Activated CD4-positive, CD25-positive, alpha-beta regulatory T cell treated with anti-CD3 and anti-CD28 coated beads, Interleukin-2, amount 50 U/mL, for 72 hours (primary cell): ENCODE results near the gene DIS3L2.

Experiments
- DNase-seq: peaks from one replicate; pipeline ENCODE4 v3.0.0; 2021

Gene DIS3L2, protein sequence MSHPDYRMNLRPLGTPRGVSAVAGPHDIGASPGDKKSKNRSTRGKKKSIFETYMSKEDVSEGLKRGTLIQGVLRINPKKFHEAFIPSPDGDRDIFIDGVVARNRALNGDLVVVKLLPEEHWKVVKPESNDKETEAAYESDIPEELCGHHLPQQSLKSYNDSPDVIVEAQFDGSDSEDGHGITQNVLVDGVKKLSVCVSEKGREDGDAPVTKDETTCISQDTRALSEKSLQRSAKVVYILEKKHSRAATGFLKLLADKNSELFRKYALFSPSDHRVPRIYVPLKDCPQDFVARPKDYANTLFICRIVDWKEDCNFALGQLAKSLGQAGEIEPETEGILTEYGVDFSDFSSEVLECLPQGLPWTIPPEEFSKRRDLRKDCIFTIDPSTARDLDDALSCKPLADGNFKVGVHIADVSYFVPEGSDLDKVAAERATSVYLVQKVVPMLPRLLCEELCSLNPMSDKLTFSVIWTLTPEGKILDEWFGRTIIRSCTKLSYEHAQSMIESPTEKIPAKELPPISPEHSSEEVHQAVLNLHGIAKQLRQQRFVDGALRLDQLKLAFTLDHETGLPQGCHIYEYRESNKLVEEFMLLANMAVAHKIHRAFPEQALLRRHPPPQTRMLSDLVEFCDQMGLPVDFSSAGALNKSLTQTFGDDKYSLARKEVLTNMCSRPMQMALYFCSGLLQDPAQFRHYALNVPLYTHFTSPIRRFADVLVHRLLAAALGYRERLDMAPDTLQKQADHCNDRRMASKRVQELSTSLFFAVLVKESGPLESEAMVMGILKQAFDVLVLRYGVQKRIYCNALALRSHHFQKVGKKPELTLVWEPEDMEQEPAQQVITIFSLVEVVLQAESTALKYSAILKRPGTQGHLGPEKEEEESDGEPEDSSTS

GRCh38 chr2:231961349-231962166 lies at the start of gene DIS3L2:
Gene DIS3L2 (plus strand): TSS chr2:231961713. CDS start chr2:232014928, 53,215 bp downstream.
- peak; percentile 80 for DNase-seq

- no peak for DNase-seq
These were observed 47.3 kb upstream of the DIS3L2 start for GRCh38 chr2:231914077-231914690.

GRCh38 chr2:231917280-231918066 lies 44.0 kb upstream of the DIS3L2 start:
- DNase-seq, result no peak

- DNase-seq, result peak; percentile 24
These were observed 42.8 kb upstream of the DIS3L2 start for GRCh38 chr2:231918501-231919330.

DNA sequence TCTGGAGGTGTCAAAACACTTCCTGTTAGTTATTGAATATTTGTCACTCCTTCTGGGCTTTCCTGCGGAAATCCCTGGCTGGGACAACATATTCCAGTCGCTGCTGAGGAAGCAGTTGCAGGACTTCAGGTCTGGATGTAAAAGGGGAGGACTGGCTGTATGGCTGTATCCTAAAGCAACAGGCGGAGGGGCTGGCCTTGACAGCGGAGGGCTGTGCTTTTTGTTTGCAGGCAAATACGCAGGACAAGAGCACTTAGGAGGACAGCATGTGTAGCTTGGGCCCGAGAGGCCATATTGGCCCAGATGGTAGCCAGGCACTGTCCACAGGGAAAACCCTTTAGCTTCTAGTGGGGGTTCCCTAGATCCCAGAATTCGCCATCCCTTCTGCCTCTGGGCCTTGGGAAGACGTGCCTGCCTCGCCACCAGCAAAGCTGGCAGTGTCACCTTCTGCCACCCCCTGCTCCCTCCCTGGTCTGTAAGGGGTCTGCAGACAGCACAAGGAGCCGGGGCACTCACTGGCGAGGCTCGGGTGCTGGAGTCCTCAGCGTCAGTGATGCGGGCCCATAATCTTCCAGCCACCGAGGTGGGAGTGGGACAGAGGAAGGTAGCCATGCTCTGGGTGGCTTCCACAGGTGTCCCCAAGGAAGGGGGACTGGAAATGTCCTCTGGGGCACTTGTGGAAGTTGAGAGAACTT lies 42.0 kb upstream of the DIS3L2 start:
- DNase-seq, result peak; percentile 21

DNA sequence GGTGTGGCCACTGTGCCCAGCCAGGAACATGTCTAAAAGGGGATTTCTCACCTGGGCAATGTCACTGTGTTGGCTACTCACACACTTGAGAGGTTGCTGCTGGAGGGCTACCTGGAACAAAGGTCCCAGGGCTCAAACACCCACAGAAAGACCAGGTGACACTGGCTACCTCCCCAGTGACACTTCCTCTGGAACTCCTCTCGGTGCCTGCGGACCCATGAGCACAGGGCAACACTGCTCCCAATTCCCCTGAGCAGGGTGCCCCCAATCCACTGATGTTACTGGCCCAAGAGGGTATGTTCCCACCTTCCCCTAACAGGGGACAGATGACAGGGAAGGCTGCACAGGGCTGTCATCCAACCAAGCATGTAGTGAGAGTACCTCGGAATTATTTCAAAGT lies 41.1 kb upstream of the DIS3L2 start:
- peak; percentile 6 for DNase-seq

- no peak for DNase-seq
These were observed 40.7 kb upstream of the DIS3L2 start for GRCh38 chr2:231920795-231921194.

DNA sequence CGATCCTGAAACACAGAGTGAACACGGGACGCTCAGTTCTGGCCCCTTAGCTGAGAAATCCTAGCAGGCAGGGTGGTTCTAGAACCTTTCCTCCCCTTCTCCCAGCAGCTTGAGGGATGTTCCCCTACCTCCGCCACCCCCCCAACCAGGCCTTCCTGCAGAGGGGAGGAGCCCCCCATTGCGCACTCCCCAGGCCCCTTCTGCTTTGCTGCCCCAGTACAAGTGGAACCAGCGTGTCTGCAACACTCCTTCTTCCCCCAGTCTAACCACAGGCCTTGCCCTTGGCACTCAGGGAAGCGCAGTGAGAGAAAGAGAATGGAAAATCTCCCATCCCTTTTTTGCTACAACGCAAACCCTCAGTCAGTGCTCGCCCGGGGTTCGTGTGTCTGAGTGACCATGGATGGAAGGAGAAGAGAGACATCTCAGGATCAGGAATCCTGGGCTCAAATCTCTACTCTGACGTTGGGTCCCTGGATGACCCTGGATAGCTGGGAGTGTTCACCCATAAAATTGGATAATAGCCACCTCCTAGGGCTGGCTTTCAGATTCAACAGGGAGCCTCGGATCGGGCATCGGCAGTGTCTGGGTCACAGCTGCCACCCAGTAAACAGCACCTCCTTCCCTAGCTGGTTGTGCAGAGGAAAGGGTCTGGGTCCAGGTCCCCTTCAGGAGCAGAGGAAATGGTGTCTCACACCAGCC lies 39.1 kb upstream of the DIS3L2 start:
- DNase-seq, result no peak

DNA sequence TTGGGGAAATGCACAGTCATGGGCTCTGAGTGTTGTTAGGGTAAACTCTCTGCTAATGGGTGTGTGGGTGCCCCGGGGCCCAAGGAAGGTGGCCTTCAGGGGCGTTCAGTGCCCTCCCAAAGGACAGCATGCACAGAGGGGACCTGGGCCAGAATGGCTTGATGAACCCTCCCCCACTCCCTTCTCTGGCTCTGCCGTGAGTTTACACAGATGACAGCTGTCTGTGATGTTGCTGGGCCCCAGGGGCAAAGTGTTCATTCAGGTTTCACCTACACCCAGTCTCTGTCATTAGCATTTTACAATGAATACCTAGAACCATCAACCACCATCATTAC lies 38.5 kb upstream of the DIS3L2 start:
- DNase-seq, result peak; percentile 21

DNA sequence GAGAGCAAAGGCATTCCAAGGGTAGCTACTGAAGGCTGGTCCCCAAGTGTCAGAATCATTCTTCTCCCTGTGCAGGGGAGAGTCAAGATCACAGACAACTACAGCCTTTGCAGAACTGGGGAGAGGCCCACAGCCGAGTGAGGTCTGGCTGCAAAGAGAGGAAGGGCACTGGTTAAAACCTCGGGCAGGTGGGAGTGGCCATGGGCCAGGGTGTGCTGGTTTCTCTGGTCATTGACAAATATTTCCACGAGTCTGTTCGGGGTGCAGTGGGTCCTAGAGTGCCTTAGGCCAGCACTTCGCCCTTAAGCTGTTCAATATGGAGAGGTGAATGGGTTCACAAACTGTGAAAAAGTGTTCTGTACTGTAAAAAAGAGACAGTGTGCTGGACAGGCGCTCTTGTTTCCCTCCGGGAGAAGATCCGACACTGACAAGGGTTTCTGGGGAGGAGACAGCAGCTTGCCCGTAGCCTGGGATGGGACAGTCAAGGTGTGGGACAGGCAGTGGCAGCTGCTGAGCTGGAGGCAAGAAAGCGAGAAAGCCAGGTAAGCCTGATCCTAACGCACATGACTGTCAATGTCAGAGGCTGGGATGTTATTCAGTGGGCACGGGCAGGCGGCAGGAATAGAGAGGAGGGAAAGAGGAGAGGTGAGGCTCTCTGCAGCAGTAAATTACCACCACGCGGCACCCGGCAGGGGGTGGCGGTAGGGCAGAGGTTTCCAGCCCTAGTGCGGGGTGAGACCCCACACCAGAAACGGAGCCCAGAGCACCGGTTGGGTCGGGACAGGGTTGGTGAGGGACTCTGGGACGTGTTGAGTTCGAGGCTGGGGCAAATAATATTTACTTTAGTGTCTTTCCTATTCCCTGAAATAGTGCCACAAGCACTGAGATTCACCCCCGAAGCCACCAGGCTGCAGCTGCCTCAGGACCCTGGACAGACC lies 37.3 kb upstream of the DIS3L2 start:
- DNase-seq, result no peak

DNA sequence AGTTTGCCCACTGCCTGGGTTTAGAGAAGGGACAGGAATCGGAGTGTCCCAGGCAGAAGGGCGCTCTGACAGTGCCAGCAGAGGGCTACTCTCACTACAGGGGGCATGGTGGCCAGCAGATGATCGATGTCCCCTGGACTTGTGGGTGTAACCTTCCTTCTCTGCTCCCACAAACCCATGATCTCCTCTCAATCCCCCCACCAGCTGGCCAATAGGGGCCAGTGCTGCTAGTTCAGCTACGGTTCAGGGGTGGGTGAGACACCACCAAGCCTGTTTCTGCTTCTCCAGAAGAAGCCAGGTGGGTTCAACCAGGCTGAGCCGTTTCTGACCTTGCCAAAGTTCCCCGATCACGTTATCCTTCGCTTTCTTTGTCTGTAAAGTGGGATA lies 36.6 kb upstream of the DIS3L2 start:
- no peak for DNase-seq

DNA sequence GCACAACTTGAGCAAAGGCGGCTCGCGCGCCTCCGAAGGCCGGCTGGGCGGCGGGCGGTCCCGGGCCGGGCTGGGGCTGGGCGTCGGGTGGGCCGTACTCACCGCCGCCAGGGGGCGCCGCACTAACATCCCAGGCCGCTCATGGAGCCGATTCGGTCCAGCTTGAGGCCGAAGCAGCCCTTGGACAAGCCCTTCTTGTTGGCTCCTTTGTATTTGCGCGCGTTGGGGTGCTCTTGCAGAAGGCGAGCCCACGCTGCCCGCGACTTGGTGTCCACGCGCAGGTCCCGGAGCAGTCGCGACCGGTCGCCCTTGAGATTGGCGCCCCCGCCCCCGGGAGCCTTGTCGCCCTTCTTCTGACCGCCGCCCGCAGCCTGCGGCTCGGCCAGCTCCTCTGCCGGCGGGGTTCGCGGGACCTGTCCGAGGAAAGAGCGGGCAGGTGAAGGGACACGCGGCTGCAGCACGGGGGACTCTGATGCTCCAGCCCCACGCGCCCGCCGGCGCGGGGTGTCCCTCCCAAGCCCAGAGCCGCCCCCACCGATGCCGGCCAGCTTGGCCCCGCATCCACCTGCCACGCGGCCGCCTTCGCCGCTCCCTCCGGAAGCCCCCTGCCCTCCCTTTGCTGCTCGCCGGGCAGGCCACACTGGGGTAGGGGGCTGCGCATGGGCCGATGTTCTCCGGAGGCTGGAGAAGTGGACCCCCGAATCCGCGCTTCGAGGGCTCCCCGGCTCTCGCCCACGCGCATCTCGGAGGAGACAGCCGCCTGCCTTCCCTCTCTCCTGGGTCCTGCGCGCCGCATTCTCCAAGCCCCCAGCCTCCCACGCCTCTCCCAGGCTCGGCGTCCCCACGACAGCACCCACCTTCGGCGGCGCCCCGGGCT lies 36.0 kb upstream of the DIS3L2 start:
- DNase-seq, result peak; percentile 80

- peak; percentile 42 for DNase-seq
These were observed 35.3 kb upstream of the DIS3L2 start, which contains the start of gene NPPC for GRCh38 chr2:231926180-231926741. Gene NPPC (minus strand): TSS chr2:231926396. CDS start chr2:231926249, 147 bp downstream.

DNA sequence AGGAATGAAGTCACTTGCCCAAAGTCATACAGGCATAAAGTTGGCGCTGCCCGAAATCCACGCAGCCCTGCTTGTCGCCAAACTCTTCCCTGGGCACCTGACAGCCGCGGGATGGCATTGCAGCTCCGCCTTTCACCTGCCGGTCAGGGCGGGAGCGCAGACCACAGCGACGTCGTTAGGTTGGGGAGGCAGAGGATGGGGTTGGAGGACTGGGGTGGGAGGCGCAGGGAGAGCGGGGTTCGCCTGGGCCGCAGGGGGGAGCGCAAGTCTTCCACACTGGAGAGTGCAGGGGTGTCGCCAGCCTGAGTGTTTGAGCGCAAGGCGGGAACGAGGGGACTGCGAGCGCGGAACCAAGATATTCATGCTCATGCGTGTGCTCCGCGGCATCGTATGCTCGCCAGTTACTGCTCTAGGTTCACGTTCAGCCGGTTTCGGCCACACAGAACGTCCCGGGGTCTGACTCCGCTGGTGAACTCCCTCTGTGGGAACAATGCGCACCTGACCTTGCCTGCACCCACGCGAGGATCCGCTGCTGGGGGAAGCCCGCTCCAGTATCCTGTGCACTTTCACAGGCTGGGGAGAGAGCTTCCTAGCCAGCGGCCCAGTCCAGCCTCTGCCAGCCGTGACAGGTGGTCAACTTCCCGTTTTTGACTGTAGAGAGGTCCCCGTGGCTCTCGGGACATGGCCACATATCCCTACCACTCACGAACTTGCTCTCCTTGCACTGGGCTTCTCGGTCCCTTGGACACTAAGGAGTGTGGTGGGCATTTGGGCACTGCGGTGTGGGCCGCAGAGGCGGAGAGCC lies 34.5 kb upstream of the DIS3L2 start:
- no peak for DNase-seq

- no peak for DNase-seq
These were observed 34.0 kb upstream of the DIS3L2 start for GRCh38 chr2:231927566-231927890.

- no peak for DNase-seq
These were observed 33.0 kb upstream of the DIS3L2 start for GRCh38 chr2:231928481-231928880.
